Panc1 (cell line): ENCODE data around the gene UROS. TPM values are rescaled to one million over a fixed set of nuclear protein-coding genes. Genes with fewer than 3 reads are reported as not detected.

Experiments
- ATAC-seq: fragments of 200-7000 bp; cut with Tn5 transposase; 2 replicates; pipeline ENCODE4 v1.9.1; 2020; ENCODE audit warnings: mild to moderate bottlenecking, moderate library complexity
- BruUV-seq: library from RNA; stranded (reverse); fragments of 400-500 nt; replicated peaks from 2 replicates; lab custom pipeline; 2021; lab: Mats Ljungman, UMichigan
- CTCF ChIA-PET: fragments of 300-600 bp; sonication (Branson Sonifier 250); formaldehyde crosslinking; loops from one replicate; lab custom pipeline; 2022; ENCODE audit warnings: antibody characterized with exemption; lab: Charles Lee
- POLR2A ChIA-PET: fragments of 300-600 bp; sonication (Branson Sonifier 250); formaldehyde crosslinking; loops from one replicate; lab custom pipeline; 2022; ENCODE audit warnings: antibody characterized with exemption; lab: Charles Lee
- DNase-seq: peaks from one replicate; pipeline ENCODE4 v3.0.0-alpha.2; 2010; ENCODE audit warnings: low read depth, low spot score
- H3K27ac ChIP-seq: 2 replicates; pipeline ENCODE4 v1.5.1; 2011; ENCODE audit warnings: mild to moderate bottlenecking, low read length, inconsistent platforms
- H3K27me3 ChIP-seq: fragments of 200-500 bp; sonication (Bioruptor generic); 2 replicates; pipeline ENCODE4 v1.6.0; 2014; ENCODE audit warnings: low read length, inconsistent platforms; ENCODE audit not compliant: control insufficient read depth, insufficient read depth
- H3K36me3 ChIP-seq: fragments of 200-500 bp; sonication (Bioruptor generic); 2 replicates; pipeline ENCODE4 v1.5.1; 2014; ENCODE audit warnings: inconsistent platforms, mild to moderate bottlenecking, low read length, moderate library complexity; ENCODE audit not compliant: control insufficient read depth, insufficient read depth
- H3K4me1 ChIP-seq: 2 replicates; pipeline ENCODE4 v1.5.1; 2011; ENCODE audit warnings: inconsistent platforms, mild to moderate bottlenecking, low read length, moderate library complexity; ENCODE audit not compliant: control insufficient read depth, insufficient read depth
- H3K4me3 ChIP-seq, 2 experiments: 2 replicates each; pipeline ENCODE4 v1.5.1; 2011 to 2012; ENCODE audit warnings: low read depth in 2 of 2, low read length in 2 of 2, mild to moderate bottlenecking in 2 of 2, inconsistent platforms in 1 of 2, moderate library complexity in 1 of 2
- H3K9me3 ChIP-seq: fragments of 200-500 bp; sonication (Bioruptor generic); 2 replicates; pipeline ENCODE4 v1.5.1; 2014; ENCODE audit warnings: low read depth, mild to moderate bottlenecking, inconsistent platforms, low read length, moderate library complexity; ENCODE audit not compliant: control insufficient read depth, insufficient read depth
- CTCF ChIP-seq: fragments of 450-650 bp; IDR thresholded peaks from 2 replicates; pipeline ENCODE4 v1.5.1; 2017; ENCODE audit warnings: mild to moderate bottlenecking
- POLR2AphosphoS5 ChIP-seq: IDR thresholded peaks from 2 replicates; pipeline ENCODE4 v1.6.1; 2012; ENCODE audit warnings: mild to moderate bottlenecking, low read depth, low read length, moderate library complexity
- REST ChIP-seq, 2 experiments: IDR thresholded peaks; 2 replicates each; pipeline ENCODE4 v1.6.1; 2011 to 2012; ENCODE audit warnings: low read depth in 2 of 2, control low read depth in 1 of 2, low read length in 1 of 2, mild to moderate bottlenecking in 1 of 2, moderate library complexity in 1 of 2; ENCODE audit not compliant: insufficient read depth in 1 of 2
- SIN3A ChIP-seq: IDR thresholded peaks from 2 replicates; pipeline ENCODE4 v1.6.1; 2012; ENCODE audit warnings: low read depth, mild to moderate bottlenecking, low read length, moderate library complexity, borderline replicate concordance; ENCODE audit not compliant: insufficient read depth
- TCF7L2 ChIP-seq: IDR thresholded peaks from 2 replicates; pipeline ENCODE4 v1.6.1; 2011; ENCODE audit warnings: mild to moderate bottlenecking, low read depth, low read length, inconsistent platforms
- in situ Hi-C: cut with HindIII; loops from 2 replicates; pipeline ENCODE4 v1.10.0; 2016; ENCODE audit warnings: low sequenced_read_pairs, low pct_unique_long_range_greater_than_20kb
- intact Hi-C: fragments of 100-400 bp; cut with micrococcal nuclease; formaldehyde crosslinking; loops from one replicate; pipeline ENCODE4 v1.10.0; 2022; ENCODE audit not compliant: unreplicated experiment
- total RNA-seq: library from RNA; stranded (reverse); gene quantifications from one replicate; pipeline ENCODE4 v1.2.1, GENCODE V29; 2021; ENCODE audit not compliant: unreplicated experiment

UROS gene
- total RNA-seq, 1 experiment from 2014 or later: 103 TPM

DNA sequence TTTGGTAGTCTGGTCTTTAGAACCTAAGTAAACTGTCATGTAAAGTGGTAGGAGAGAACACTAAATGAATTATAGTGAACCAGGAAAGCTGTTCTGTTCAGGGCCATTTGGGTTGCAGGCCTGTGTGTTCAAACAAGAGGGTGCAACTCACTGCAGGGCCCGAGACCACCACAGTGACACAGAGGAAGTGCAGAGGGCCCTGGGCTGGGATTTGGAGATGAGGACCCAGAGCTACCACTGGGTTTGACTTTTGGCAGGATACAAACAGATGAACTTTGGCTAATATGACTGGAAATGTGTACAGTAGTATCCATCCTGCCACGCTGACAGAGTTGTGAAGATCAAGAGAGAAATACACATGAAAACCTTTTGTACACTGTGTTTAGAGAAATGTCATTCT lies 57.2 kb downstream of the UROS start:
- CTCF ChIA-PET: no interaction called here
- TF ChIP-seq SIN3A (no peak), CTCF (no peak), TCF7L2 (no peak), POLR2AphosphoS5 (no peak), REST (IDR thresholded peaks at IDR 0.05; ENCODE audit: insufficient read depth in 1 of 2, low read depth in 2 of 2, low read length in 1 of 2) (no peak)
- H3K9me3 ChIP-seq: no peaks in the 10 kb centered on the region
- no peaks in the 10 kb centered on the region for H3K4me1 ChIP-seq
- H3K27me3 ChIP-seq: no peaks in the 10 kb centered on the region
- POLR2A ChIA-PET: interaction anchor here (0.6 kb wide), 1 partner anchor 45 kb away, joined by 6 read pairs; no protein-coding TSS in a partner anchor
- ATAC-seq (no peak), DNase-seq (no peak)
- H3K27ac ChIP-seq: no peak overlapping the region
- in situ Hi-C loops (no loop called here), intact Hi-C loops (no loop called here)
- H3K36me3 ChIP-seq: peaks cover 19% of the 10 kb centered on the region
- no peak overlapping the region for H3K4me3 ChIP-seq
- no TSS peak for BruUV-seq

GRCh38 chr10:125762692-125763648 lies 60.1 kb downstream of the UROS start:
- in situ Hi-C loops (no loop called here), intact Hi-C loops (no loop called here)
- no peak overlapping the region for H3K4me3 ChIP-seq
- H3K27me3 ChIP-seq: no peaks in the 10 kb centered on the region
- ATAC-seq (no peak), DNase-seq (no peak)
- TF ChIP-seq CTCF: no peak
- TF ChIP-seq POLR2AphosphoS5: no peak
- no peak for TF ChIP-seq SIN3A
- TF ChIP-seq REST (IDR thresholded peaks at IDR 0.05; ENCODE audit: insufficient read depth in 1 of 2, low read depth in 2 of 2, low read length in 1 of 2): no peak
- TF ChIP-seq TCF7L2: no peak
- no peaks in the 10 kb centered on the region for H3K9me3 ChIP-seq
- POLR2A ChIA-PET: no interaction called here
- peaks cover 30% of the 10 kb centered on the region for H3K36me3 ChIP-seq
- no TSS peak for BruUV-seq
- CTCF ChIA-PET: no interaction called here
- H3K27ac ChIP-seq: no peak overlapping the region
- no peaks in the 10 kb centered on the region for H3K4me1 ChIP-seq
